K562 (cell line): Measurements from ENCODE around the gene GNG14. TPM values are rescaled to one million over a fixed set of nuclear protein-coding genes. Genes with fewer than 3 reads are reported as not detected.

Source experiments
- ATAC-seq: fragments of 200-7000 bp; cut with Tn5 transposase; 3 replicates; pipeline ENCODE4 v1.9.1; 2020; ENCODE audit warnings: moderate library complexity
- BruUV-seq: library from RNA; stranded (reverse); fragments of 400-500 nt; replicated peaks from 2 replicates; lab custom pipeline; 2021; lab: Mats Ljungman, UMichigan
- CTCF ChIA-PET: fragments of 300-600 bp; formaldehyde crosslinking; extraction: SDS; loops from one replicate; lab custom pipeline; 2021; ENCODE audit warnings: low intra/inter-chr PET ratio; lab: Yijun Ruan, JAX
- POLR2A ChIA-PET: fragments of 300-600, 350-650 bp; sonication (Branson Sonifier 250); formaldehyde crosslinking; extraction: SDS; loops from one replicate; lab custom pipeline; 2021; ENCODE audit warnings: antibody characterized with exemption, inconsistent platforms; lab: Yijun Ruan, JAX
- DNase-seq, 4 experiments: peaks; one replicate each; pipeline versions ENCODE4 v3.0.0 to v3.0.0-alpha.2; 2011 to 2018; ENCODE audit warnings: low spot score in 3 of 4, mixed read lengths in 3 of 4; ENCODE audit errors: extremely low read depth in 1 of 4
- FAIRE-seq: peaks from 2 replicates; lab custom pipeline; 2011; peaks lifted over from hg19 to GRCh38; lab: Jason Lieb, UNC
- H2AFZ ChIP-seq: 2 replicates; pipeline ENCODE4 v1.6.0; 2011; ENCODE audit warnings: low read depth, low read length, control low read depth, inconsistent platforms
- H3K27ac ChIP-seq: fragments of 200-600 bp; 3 replicates; pipeline ENCODE4 v1.8.0; 2011; ENCODE audit warnings: low read depth, mild to moderate bottlenecking, control low read depth, inconsistent platforms, low read length, moderate library complexity, mixed read lengths; ENCODE audit errors: extremely low read depth
- H3K27me3 ChIP-seq, 2 experiments: fragments of 300-600 bp in 1 of 2; 2 replicates in 1 of 2; 3 replicates in 1 of 2; pipeline versions ENCODE4 v1.6.0 to v1.8.0; 2011; ENCODE audit warnings: inconsistent platforms in 2 of 2, low read length in 2 of 2, mild to moderate bottlenecking in 1 of 2, mixed read lengths in 1 of 2, moderate library complexity in 1 of 2; ENCODE audit not compliant: control insufficient read depth in 2 of 2, insufficient read depth in 2 of 2
- H3K36me3 ChIP-seq: fragments of 300-600 bp; 3 replicates; pipeline ENCODE4 v1.8.0; 2011; ENCODE audit warnings: mild to moderate bottlenecking, low read length, inconsistent platforms; ENCODE audit not compliant: control insufficient read depth, insufficient read depth
- H3K4me1 ChIP-seq, 2 experiments: fragments of 200-600 bp in 1 of 2; replicated peaks in 1 of 2; 2 replicates in 1 of 2; 3 replicates in 1 of 2; pipeline versions ENCODE4 v1.5.1 to v1.8.0; 2011; ENCODE audit warnings: inconsistent platforms in 2 of 2, low read length in 2 of 2, mild to moderate bottlenecking in 1 of 2, mixed read lengths in 1 of 2, moderate library complexity in 1 of 2; ENCODE audit not compliant: control insufficient read depth in 2 of 2, insufficient read depth in 2 of 2
- H3K4me2 ChIP-seq: 2 replicates; pipeline ENCODE4 v1.6.1; 2011; ENCODE audit warnings: low read length, control low read depth, inconsistent platforms, mixed read lengths; ENCODE audit not compliant: insufficient read depth
- H3K4me3 ChIP-seq: fragments of 200-600 bp; sonication (generic), shearing (Covaris generic); 2 replicates; pipeline ENCODE4 v1.5.1; 2016; ENCODE audit warnings: control low read depth, inconsistent platforms
- H3K79me2 ChIP-seq: fragments of 200-600 bp; 3 replicates; pipeline ENCODE4 v1.8.0; 2011; ENCODE audit warnings: low read length, inconsistent platforms; ENCODE audit not compliant: control insufficient read depth, insufficient read depth
- H3K9ac ChIP-seq, 2 experiments: 2 replicates each; pipeline versions ENCODE4 v1.6.0 to v1.6.1; 2011; ENCODE audit warnings: low read depth in 2 of 2, low read length in 2 of 2, control low read depth in 1 of 2, inconsistent platforms in 1 of 2, mild to moderate bottlenecking in 1 of 2, mixed read lengths in 1 of 2; ENCODE audit not compliant: insufficient read depth in 1 of 2
- H3K9me1 ChIP-seq: one replicate; pipeline ENCODE4 v1.6.0; 2011; ENCODE audit warnings: inconsistent platforms, mild to moderate bottlenecking, low read length, moderate library complexity; ENCODE audit not compliant: control insufficient read depth, insufficient read depth
- H3K9me3 ChIP-seq: replicated peaks from 2 replicates; pipeline ENCODE4 v1.5.1; 2011; ENCODE audit warnings: low read depth, low read length, inconsistent platforms; ENCODE audit not compliant: control insufficient read depth, insufficient read depth
- H4K20me1 ChIP-seq: replicated peaks from 2 replicates; pipeline ENCODE4 v1.6.1; 2011; ENCODE audit warnings: low read length, inconsistent platforms, mixed read lengths; ENCODE audit not compliant: control insufficient read depth, insufficient read depth
- MYNN ChIP-seq, 2 experiments: sonication (generic); formaldehyde crosslinking in 1 of 2; IDR thresholded peaks; 2 replicates each; pipeline versions ENCODE4 v1.5.0 to v1.6.1; 2016 to 2020; ENCODE audit warnings: antibody characterized with exemption in 1 of 2, missing genetic modification reagents in 1 of 2
- POLR2G ChIP-seq: fragments of 200-400 bp; formaldehyde crosslinking; IDR thresholded peaks from 2 replicates; pipeline ENCODE4 v1.6.1; 2017; ENCODE audit warnings: low read depth, mild to moderate bottlenecking, antibody characterized with exemption, low read length, moderate library complexity
- RBFOX2 ChIP-seq: fragments of 200-400 bp; formaldehyde crosslinking; IDR thresholded peaks from 2 replicates; pipeline ENCODE4 v1.6.1; 2017; ENCODE audit warnings: low read depth, mild to moderate bottlenecking, low read length, moderate library complexity
- RBM22 ChIP-seq: fragments of 200-400 bp; formaldehyde crosslinking; IDR thresholded peaks from 2 replicates; pipeline ENCODE4 v1.6.1; 2018; ENCODE audit warnings: low read length, low read depth; ENCODE audit not compliant: poor library complexity, severe bottlenecking
- RHOXF2B ChIP-seq: fragments of 250-450 bp; sonication (Bioruptor Pico); conservative IDR thresholded peaks from 2 replicates; pipeline ENCODE4 v1.5.1; 2021
- WGBS: fragments of 100-300 bp; shearing (Covaris generic); methylation state at CpG from one replicate; pipeline ENCODE4 v1.1.6; 2016; ENCODE audit warnings: low coverage, mixed read lengths; ENCODE audit not compliant: insufficient coverage; ENCODE audit errors: missing lambda C conversion rate; 5-methylcytosine and 5-hydroxymethylcytosine counted together
- in situ Hi-C: fragments of 300-500 bp; cut with MboI; formaldehyde crosslinking; loops from 4 replicates; pipeline ENCODE4 v1.15.0; 2018; ENCODE audit warnings: inconsistent platforms, mixed read lengths
- intact Hi-C: fragments of 100-400 bp; cut with micrococcal nuclease; formaldehyde crosslinking; loops from 2 replicates; pipeline ENCODE4 v1.14.2; 2022
- polyA plus RNA-seq, 8 experiments: library from polyadenylated mRNA; depleted of rRNA in 4 of 8; stranded (reverse) in 5 of 8; unstranded in 3 of 8; fragments of >200 nt; fragmentation: Nextera tagmentation in 2 of 8; fragmentation: Illumina TruSeq in 1 of 8; extraction: Ambion mirVana in 2 of 8; extraction: Trizol in 1 of 8; gene quantifications; 2 replicates each; pipeline versions ENCODE4 v1.2.1 to v1.2.3, GENCODE V29; 2011 to 2014; ENCODE audit warnings: inconsistent platforms in 1 of 8, missing spikeins in 1 of 8
- total RNA-seq, 7 experiments: library from RNA; depleted of rRNA in 6 of 7; stranded (reverse); fragments of >200 nt in 6 of 7; fragmentation: Illumina TruSeq in 2 of 7; extraction: Trizol in 2 of 7; gene quantifications; 2 replicates each; pipeline versions ENCODE4 v1.2.1 to v1.2.3, GENCODE V29; 2011 to 2021; ENCODE audit warnings: low replicate concordance in 1 of 7
- TF ChIP-seq, protein P1 (sequence below): sonication (generic); formaldehyde crosslinking; IDR thresholded peaks from 2 replicates; pipeline ENCODE4 v1.8.0; 2022; ENCODE audit warnings: mild to moderate bottlenecking, missing genetic modification reagents
- TF ChIP-seq, protein P2 (sequence below): fragments of 450-650 bp; IDR thresholded peaks from 2 replicates; pipeline ENCODE4 v1.6.1; 2016; ENCODE audit warnings: antibody characterized with exemption

The GNG14 gene
- total and polyA plus RNA-seq, 9 of the 15 experiments (the other 6 are each of a cell fraction or from before 2014, with no cell fraction given): not detected

DNA sequence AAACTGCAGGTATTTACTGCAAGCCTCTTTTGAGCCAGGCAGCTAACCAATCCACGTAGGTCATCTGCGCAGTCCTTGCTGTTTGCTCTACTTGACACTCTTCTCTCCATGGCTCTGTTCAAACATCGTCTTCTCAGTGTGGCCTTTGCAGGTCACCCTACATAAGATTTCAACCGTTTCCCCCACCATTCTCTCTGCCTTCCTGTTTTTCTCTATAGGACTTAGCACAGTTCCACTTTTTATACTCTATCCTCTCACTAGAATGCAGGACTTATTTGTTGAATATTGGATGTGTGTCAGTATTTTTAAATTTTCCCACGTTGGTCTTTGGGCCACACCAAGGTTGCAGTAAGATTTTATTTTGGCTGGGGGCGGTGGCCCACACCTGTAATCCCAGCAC is 10.3 kb downstream of the GNG14 start (continued):
- TF ChIP-seq, protein P1, sequence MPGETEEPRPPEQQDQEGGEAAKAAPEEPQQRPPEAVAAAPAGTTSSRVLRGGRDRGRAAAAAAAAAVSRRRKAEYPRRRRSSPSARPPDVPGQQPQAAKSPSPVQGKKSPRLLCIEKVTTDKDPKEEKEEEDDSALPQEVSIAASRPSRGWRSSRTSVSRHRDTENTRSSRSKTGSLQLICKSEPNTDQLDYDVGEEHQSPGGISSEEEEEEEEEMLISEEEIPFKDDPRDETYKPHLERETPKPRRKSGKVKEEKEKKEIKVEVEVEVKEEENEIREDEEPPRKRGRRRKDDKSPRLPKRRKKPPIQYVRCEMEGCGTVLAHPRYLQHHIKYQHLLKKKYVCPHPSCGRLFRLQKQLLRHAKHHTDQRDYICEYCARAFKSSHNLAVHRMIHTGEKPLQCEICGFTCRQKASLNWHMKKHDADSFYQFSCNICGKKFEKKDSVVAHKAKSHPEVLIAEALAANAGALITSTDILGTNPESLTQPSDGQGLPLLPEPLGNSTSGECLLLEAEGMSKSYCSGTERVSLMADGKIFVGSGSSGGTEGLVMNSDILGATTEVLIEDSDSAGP (CRISPR knock-in tag): no peak
- TF ChIP-seq MYNN (IDR thresholded peaks at IDR 0.05): no peak
- no peak for TF ChIP-seq MYNN (CRISPR knock-in tag; IDR thresholded peaks at IDR 0.05)
- TF ChIP-seq, protein P2, sequence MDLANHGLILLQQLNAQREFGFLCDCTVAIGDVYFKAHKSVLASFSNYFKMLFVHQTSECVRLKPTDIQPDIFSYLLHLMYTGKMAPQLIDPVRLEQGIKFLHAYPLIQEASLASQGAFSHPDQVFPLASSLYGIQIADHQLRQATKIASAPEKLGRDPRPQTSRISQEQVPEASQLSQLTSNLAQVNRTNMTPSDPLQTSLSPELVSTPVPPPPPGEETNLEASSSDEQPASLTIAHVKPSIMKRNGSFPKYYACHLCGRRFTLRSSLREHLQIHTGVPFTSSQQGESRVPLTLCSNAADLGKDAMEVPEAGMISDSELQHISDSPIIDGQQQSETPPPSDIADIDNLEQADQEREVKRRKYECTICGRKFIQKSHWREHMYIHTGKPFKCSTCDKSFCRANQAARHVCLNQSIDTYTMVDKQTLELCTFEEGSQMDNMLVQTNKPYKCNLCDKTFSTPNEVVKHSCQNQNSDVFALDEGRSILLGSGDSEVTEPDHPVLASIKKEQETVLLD: no peak

DNA sequence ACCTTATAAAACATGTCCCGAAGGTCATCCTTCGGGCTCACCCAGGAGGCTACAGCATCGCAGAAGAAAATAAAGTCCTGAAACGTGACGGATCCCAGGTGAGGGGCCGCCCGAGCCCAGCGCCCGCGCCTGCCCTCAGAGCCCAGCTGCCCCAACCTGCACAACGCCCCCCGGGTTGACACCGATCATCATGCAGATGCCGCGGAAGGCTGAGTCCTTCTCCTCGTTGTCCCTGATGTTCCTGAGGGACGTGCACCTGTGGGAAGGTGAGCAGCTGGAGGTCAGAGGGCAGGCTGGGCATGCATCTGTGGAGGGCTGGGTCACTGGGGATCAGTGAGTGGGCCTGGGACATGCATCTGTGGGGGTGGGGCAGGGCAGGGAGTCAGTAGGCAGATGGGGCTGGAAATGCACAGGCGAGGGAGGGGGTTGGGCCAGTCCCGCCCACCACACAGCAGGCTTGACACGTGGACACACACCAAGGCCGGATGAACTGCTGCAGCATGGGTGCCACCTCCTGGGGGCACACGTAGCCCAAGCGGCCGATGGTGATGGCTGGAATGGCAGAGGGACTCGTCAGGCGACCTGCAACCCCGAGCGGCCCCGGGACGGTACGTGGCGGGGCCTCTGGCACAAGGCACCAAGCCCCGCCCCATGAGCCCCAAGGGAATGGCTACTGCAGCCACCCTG is 13.9 kb downstream of the GNG14 start:
- no peak overlapping the region for H3K27ac ChIP-seq
- DNase-seq (no peak), FAIRE-seq (no peak), ATAC-seq (no peak)
- no peak overlapping the region for H3K4me3 ChIP-seq
- ChIA-PET POLR2A (interaction anchor here (0.8 kb wide), 1 partner anchor 14 kb away, joined by 3 read pairs; no protein-coding TSS in a partner anchor), CTCF (no interaction called here)
- no TSS peak for BruUV-seq
- H2AFZ ChIP-seq: no peak overlapping the region
- in situ Hi-C loops: no loop called here
- no peaks in the 10 kb centered on the region for H3K9me3 ChIP-seq
- H3K4me2 ChIP-seq: no peak overlapping the region
- intact Hi-C loops: no loop called here
- TF ChIP-seq RHOXF2B (CRISPR knock-in tag) (no peak), POLR2G (peak; percentile 53; the same call in 1 of the 2 replicates), RBM22 (peak; percentile 75), RBFOX2 (peak; percentile 51)
- no peaks in the 10 kb centered on the region for H3K27me3 ChIP-seq
- H3K36me3 ChIP-seq: peaks cover 86% of the 10 kb centered on the region
- WGBS: 95% methylated on average over 28 of the region's 33 CpGs
- H3K9me1 ChIP-seq: peaks cover 2% of the 10 kb centered on the region
- peaks cover 0 to 34% of the 10 kb centered on the region in 2 experiments; a peak in 1 of 5 replicates for H3K4me1 ChIP-seq
- H3K9ac ChIP-seq: no peak overlapping the region
- H3K79me2 ChIP-seq: no peaks in the 10 kb centered on the region; the same call in 2 of the 3 replicates
- H4K20me1 ChIP-seq: no peaks in the 10 kb centered on the region
